Hematopoietic multipotent progenitor cell treated with erythropoietin and hydrocortisone succinate and interleukin-3 and kit ligand, for 17 days (in vitro differentiated cells): Measurements from ENCODE around the gene KRT17.
"Not testable (repeated sequence)": the region's sequence is repeated elsewhere in the genome, so short reads cannot be mapped to it uniquely, and the experiment has no call there.

ENCODE experiments used
- DNase-seq: peaks from one replicate; pipeline ENCODE4 v3.0.0-alpha.2; 2015; ENCODE audit warnings: low spot score

KRT17 gene

DNA sequence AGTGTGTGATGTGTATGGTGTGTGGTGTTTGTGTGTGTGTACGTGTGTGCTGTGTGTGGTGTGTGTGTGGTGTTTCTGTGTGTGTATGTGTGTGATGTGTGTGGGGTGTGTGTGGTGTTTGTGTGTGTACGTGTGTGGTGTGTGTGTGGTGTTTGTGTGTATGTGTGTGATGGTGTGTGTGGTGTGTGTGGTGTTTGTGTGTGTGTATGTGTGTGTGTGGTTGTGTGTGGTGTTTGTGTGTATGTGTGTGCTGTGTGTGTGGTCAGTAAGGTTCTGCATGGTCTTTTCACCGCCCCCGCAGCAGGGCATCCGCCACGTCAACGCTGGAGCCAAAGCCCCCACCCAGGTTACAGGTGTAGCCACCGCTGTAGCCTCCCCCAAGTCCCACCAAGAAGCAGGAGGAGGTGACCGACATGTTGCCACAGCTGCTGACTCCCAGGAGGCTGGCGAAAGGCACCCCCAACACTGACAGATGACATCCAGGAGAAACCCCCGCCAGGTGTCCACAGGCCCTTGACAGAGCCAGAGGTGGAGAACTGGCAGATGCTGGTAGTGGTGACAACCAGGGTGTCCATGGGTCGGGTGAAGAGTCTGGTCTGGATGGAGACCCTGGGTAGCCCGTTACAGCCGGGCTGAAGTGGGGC lies 9.3 kb upstream of the KRT17 start:
- no peak for DNase-seq

DNA sequence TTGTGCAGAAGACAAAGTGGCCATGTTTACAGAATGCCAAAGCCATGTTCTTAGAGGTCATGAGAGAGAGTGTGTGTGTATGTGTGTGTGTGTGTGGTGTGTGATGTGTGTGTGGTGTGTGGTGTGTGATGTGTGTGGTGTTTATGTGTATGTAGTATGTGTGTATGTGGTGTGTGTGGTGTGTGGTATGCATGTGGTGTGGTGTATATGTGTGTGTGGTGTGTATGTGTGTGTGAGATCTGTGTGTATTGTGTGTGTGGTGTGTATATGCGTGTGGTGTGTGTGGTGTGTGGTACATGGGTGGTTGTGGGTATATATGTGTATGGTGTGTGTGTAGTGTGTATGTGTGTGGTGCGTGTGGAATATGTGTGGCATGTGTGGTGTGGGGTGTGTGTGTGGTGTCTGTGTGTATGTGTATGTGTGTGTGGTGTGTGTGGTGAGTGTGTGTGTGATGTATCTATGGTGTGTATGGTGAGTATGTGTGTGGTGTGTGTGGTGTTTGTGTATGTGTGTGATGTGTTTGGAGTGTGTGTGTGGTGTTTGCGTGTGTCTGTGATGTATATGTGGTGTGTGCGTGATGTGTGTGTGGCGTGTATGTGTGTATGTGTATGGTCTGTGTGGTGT lies 8.2 kb upstream of the KRT17 start:
- no peak for DNase-seq

DNA sequence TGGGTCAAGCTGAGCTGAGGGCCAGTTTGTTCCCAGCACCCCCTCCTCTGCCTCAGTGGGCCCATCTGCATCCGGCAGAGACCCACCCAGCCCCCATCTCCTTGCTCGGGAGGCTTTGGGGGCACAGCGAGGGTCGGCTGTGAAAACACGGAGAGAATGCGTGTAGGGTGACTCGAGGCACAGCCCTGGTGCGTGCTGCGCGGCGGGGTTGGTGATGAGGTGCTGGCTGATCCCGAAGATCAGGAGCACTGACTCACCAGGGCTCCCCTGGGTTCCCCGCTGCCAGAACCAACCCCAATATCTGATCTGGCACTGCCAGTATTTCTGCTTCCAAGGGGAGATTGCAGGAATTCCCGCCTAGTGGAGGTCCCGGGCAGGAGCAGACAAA lies 7.5 kb upstream of the KRT17 start:
- no peak for DNase-seq

DNA sequence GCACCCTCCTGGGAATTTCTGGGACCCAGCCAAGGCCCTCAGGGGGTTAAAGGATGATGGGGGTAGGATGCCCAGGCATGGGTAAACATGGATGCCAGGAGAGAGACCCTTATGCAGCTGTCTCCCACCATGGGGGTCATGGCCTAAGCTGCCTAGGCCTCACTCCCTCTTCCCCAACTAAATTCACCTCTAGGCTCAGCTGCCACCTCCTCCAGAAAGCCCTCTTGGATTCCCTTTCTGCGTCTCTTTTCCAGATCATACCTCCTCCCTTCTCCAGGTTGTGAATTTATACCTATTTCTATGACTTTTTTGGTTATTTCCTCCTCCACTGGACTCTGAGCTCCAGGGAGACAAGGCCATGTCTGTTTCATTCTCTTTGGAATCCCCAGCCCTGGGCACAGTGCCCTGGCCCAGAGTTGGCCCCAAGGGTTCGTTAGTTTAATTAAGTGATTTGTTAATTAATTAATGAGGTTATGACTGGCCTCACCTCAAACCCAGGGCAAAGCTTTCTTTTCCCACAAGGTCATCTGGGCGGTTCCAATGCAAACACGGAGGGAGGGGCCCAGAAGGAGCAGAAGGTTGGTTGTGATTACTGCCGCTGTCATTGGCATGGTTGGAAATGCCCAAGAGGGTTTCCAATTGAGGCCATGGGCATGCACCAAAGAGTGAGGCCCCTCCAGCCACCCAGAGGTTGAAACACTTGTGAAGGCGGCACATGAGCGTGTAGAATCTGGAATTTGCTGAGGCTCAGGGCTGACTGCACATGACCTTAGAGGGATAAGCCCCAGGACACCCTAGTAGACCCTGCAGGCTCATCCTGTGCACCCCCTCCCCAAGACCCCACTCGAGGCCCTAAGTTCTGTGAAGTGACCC lies 6.9 kb upstream of the KRT17 start:
- peak; percentile 6 for DNase-seq

DNA sequence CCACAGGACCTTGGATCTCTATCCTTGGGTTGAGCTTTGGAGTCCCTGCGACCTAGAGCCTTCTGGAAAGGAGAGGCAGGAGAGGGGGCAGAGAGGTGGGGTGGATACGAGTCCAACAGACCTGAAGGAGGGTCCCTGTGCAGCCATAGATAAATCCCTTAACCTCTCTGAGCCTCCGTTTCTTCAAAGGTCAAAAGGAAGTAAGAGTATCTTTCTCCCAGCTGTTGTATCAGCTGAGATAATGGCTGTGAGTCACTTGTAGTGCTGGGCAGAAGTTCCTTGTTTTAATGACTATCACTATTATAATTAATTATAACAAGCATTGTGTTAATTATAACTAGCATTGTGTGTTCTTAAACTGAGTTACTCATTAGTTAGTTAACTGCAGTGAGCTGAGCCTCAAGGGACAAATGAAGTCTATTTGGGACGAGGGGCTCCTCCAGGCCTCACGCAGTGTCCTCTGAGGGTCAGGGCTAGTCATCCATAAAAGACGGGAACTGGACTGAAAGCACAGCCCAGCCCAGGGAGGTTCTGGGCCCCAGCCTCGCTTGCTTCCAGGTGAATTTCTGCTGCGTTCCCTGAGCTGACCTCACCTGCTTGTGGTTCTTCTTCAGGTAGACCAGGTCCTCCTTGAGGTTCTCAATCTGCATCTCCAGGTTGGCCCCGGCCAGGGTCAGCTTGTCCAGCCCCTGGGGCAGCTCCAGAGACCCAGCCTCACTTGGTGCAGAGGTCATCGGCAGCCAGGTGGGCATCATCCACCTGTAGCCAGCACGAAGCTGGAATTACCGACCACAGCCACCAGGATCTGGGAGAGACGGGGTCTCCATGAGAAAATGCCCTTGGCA lies 5.7 kb upstream of the KRT17 start:
- DNase-seq: no peak

DNA sequence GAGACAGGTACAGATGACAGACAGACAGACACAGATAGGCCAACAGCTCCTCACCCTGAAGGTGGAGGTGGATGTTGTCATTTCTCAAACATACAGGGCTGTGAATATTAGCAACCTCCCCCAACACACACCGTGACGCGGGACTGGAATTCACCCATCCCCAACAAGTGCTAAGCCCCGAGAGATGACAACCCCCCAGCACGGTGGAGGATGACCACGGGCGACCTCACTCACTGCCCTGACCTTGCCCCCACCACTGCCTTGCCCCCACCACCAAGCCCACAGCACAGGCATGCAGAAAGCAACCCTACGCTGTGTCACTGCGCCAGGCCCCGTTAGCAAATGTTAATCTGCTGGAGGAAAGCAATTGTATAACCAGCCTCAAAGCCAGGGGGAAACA lies 4.9 kb upstream of the KRT17 start:
- DNase-seq: no peak

DNA sequence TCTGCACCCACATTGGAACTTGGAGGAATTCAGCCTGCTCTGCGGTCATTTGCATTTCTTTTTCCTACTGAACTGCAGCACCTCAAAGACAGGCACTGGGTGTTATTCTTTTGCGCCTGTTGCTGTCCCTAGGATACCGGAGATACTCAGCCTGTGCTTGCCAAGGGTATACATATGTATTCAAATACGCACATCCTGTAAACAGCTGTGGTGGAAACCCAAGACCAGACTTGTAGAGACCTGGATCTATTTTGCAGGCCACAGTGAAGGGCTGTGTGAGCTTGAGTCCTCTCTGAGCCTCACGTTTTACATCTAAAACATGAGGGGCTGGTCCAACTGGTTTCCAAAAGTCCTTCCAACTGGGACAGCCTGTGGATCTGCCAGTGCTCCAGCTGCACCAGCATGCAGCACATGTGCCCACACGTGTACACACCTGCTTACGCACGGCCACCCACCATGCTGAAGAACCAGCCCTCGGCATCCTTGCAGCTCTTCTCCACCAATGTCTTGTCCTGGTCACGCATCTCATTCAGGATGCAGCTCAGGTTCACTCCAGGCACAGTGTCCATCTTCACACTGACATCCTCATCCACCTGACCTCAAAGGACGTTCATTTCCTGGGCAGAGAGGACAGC lies 4.4 kb upstream of the KRT17 start:
- not testable (repeated sequence) for DNase-seq

DNA sequence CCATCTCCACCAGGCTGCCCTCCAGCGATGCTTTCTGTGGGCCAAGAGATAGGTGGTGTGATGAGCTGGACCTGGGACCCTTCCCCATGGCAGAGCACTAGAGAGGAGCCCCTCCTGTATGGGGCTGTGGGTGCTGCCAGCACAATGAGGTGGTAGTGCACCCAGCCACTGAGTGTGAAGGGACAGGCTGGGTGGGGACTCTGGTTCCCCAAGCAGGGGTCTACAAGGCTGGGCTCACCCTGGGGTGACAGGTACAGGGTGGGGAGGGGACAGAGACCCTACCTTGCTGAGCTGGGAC lies 3.6 kb upstream of the KRT17 start:
- DNase-seq: not testable (repeated sequence)

DNA sequence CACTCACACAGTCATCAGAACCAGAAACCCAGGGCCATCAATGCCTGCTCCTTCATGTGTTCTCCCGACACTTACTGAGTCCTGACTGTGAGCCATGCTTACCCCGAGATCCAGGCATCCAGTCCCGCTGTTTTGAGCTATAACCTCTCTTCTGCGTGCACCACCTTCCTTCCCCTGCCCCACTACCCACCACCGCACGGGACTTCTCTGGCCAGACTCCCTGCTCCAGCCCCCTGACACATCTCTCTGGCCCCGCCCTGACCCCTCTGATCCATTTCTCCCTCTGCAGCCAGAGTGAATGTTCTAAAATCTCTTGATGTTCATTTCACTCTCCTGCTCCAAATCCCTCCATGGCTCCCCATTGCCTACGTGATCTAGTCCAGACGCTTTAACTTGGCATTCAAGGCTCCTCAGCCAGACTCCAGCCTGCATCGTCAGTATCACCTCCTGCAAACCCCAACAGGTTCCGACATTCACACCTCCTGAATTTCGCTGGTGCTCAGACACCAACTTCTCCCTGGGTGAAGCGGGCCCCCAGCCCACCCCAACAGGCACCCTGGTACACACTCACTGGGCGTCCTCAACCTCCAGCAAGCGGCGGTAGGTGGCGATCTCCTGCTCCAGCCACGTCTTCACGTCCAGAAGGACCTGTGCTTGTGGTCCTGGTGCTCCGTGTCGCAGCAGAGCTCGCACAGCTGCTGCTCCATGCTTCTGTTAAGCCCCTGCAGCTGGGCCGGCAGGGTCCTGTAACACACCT lies 3.1 kb upstream of the KRT17 start:
- DNase-seq: no peak

DNA sequence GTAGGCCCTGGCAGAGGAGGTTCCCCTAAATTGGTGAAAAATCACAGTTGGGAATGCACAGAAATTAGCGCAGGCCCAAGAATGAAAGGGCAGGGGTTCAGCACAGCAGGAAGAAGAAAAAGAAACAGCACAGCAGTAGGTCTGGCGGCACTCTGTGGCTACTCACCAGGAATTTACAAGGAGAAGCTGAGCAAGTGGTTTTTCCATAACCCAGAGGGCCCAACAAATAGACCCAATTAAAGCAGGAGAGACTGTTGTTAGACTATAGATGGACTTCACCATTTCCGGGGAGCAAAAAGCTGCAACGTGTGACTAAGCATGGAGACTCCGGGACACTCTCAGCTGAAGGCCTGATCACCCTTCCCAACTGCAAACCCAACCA lies 2.5 kb upstream of the KRT17 start:
- not testable (repeated sequence) for DNase-seq

DNA sequence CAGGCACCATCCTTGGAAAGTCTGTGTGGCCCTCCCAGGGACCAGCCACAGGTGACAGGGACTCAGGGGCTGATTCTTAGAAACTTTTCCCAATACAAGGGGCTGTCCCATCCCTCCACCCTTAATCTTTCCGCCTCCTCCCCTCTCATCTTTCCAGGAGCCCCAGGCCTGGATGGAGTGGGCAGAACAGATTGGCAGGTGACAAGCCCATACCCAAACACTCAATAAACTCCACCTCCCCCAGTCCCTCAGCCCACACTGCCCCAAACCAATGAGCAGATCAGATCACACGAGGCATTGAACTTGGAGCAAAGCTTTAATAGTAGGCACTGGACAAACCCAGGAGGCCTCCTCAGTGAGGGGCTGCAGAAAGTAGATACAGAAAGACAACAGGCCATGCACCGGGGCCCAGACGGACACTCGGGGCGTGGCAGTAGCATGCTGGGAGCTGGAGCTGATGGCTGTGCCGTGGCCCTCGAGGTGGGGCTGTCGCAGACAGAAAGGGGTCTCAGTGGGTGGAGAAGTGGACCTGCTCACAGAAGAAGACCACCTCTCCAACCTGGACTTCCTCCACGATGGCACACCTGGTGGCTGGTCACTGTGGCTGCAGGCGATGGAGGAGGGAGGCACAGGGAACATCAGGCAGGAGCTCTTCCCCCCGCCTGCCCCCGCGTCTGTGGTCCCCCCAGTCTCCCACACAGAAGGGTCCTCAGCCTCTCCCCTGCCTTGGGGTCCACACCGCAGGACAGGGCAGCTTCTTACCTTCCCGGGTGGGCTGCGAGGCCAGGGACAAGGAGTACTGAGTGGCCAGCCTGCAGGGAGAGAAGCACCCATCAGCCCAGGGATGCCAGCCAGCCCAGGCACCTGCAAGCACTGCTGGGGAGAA lies 1.9 kb upstream of the KRT17 start:
- DNase-seq: not testable (repeated sequence)

DNA sequence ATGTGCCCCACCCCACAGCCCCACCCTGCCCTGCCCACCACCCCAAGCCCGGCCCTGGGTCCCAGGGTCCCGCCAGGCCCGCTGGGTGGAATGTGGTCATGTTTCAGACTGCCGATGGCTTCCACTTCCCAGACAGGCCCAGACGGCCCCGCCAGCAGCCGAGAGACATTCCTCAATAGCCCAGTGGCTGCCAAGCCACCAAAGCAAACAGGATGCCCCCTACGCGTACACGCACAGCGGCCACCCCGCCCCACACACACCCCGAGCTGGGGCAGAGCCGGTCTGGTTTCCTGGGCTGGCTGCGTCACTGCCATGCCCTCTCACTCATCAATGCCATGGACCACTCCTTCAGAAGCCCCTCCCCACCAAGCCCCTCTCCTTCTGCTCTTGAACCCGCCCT lies 1.2 kb upstream of the KRT17 start:
- DNase-seq: no peak

DNA sequence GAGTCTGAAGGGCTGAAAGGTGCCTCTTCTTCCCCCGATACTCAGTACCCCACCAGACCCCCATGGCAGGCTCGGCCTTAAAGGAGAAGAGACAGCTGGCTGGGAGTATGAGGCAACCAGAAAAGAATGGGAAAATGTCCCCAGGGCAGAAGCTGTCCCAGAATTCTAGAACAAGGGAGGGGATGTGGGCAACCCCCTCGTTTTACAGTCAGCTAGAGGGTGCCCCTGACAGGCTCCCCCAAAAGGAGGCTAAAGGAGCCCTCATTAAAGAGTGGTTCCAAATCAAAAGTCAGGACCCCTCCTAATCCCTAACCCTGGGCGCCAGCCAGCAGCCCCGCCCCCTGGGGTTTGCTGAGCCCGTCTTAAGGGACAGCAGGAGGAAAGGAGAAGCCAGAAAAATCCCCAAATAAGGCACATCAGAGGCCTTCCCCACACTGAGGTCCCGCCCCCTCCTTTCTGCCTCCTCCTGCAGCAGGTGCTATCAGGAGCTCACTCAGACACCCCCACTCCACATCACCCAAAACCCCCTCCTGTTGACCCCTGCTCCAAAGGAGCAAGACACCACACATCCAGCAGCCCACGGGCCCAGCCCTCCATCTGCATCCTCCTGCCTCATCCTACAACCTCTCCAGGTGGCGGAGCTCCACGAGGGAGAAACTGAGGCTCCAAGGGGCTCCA lies 1.1 kb downstream of the KRT17 start:
- not testable (repeated sequence) for DNase-seq

DNA sequence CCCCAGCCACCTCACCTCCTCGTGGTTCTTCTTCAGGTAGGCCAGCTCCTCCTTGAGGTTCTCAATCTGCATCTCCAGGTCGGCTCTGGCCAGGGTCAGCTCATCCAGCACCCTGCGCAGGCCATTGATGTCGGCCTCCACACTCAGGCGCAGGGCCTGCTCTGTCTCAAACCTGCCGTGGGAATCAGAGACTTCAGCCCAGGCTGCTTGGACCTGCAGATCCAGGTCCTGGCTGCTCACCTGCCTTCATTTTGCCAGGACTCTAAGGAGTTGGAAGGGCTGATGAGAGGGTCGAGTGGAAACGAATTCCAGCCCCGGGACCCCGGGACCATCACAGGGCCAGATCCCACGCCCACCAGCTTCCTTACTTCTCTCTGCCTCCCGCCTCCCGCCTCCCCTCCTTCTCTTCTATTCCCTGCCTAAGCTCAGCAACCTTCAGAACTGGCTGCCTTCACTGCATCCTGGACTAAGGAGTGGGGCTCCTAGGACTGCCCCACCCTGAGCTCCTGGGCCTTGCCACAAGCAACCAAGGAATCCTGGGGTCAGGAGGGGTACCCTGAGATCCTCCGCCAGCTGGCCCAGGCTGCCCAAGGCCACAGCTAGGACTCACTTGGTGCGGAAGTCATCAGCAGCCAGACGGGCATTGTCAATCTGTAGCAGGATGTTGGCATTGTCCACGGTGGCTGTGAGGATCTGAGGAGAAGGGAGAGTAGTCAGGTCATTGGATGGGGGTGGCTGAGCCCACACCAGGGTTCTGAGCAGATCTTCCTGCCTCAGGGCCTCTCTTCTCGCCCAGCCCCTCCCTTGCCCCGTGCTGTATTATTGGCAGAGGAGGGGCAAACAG lies 1.8 kb downstream of the KRT17 start:
- not testable (repeated sequence) for DNase-seq

DNA sequence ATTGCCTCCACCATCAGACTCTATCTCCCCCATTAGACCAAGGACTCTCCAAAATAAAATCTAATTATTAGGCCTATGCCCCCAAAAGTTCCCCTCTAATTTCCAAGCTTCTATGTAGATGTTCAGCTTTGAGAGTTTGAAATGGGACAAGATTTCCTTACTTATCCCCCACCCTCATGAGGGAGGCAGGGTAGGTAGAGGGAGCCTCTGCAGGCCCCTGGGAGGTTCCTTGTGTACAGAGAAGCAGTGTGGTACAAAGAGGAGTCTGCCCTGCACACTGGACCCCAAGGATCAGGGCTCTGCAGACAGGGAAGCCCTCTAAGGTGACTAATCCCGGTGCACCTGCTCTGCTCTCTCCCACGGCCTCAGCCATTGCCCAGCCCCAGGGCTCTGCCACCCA lies 2.5 kb downstream of the KRT17 start:
- DNase-seq: no peak

DNA sequence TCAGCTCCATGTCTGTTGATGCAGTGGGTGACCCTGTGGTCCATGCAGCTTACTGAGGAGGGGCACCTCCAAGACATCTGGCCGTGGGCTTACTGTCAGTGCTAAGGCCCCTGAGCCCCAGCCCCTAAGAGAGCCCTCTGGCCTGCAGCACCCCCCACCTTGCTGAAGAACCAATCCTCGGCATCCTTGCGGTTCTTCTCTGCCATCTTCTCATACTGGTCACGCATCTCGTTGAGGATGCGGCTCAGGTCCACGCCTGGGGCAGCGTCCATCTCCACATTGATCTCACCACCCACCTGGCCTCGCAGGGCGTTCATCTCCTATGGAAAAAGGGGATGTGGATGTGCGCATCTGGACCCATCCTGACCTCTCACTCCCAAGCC lies 2.9 kb downstream of the KRT17 start:
- not testable (repeated sequence) for DNase-seq

DNA sequence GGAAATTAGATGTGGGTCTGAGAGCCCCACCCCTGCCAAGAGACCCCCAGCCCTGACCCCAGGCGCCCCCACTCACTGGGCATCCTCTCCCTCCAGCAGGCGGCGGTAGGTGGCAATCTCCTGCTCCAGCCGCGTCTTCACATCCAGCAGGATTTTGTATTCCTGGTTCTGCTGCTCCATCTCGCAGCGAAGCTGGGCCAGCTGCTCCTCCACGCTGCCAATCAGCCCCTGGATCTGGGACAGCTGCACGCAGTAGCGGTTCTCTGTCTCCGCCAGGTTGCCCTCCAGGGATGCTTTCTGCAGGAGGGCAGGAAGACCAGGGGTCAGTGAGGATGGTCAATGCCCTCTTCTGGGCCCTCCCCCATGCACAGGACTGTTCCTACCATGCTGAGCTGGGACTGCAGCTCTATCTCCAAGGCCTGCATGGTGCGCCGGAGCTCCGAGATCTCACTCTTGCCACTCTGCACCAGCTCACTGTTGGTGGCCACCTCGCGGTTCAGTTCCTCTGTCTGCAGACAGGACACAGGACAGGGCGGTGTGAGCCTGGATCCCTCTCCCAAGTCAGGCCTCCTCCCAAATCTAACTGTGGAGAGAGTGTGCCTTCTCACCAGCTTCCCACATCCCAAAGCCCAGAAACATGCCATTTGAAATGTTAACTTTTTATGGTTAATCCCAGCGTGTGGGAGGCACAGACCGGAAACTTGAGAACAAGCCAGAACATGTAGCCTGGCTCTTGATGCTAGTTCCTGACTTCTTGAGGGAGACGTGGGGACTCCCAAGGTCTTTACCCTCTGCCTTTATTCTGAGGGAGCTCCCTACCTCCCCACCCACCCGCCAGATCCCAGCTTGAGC lies 3.6 kb downstream of the KRT17 start:
- no peak for DNase-seq
